ENCODE results near the gene MAPT.
"Not testable (repeated sequence)": the region's sequence is repeated elsewhere in the genome, so short reads cannot be mapped to it uniquely, and the experiment has no call there.

Gene MAPT

DNA sequence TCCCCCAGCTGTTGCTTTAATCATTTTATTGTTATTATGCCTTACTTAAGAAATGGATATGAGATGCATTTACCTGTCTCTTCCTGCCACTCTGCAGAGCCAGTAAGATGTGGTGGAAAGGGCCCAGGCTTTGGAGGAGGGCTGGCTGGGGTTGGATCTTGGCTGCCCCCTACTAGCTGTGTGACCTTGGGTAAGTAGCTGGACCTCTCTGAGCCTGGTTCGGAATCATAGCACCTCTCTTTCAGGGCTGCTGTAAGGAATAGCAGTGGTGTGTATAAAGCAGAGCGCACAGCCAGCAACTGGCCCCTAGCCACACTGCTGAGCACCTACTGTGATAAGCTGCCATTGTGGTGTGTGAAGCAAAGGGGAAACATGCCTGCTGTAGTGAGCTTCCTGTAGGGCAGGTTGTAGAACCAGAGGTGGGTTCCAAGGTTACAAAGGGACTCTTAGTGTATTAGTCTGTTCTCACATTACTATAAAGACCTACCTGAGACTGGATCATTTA, 23.9 kb downstream of the MAPT start:
- H3K27ac ChIP-seq = no peak overlapping the region
- DNase-seq (ENCODE audit: low read depth, low spot score) = no peak

- no peak for DNase-seq (ENCODE audit: low read depth, low spot score)
- no peak overlapping the region for H3K27ac ChIP-seq
Measured at GRCh38 chr17:45919136-45919535, 24.8 kb downstream of the MAPT start.

GRCh38 chr17:45920083-45920482, 25.7 kb downstream of the MAPT start:
- H3K27ac ChIP-seq = no peak overlapping the region
- no peak for DNase-seq (ENCODE audit: low read depth, low spot score)

DNA sequence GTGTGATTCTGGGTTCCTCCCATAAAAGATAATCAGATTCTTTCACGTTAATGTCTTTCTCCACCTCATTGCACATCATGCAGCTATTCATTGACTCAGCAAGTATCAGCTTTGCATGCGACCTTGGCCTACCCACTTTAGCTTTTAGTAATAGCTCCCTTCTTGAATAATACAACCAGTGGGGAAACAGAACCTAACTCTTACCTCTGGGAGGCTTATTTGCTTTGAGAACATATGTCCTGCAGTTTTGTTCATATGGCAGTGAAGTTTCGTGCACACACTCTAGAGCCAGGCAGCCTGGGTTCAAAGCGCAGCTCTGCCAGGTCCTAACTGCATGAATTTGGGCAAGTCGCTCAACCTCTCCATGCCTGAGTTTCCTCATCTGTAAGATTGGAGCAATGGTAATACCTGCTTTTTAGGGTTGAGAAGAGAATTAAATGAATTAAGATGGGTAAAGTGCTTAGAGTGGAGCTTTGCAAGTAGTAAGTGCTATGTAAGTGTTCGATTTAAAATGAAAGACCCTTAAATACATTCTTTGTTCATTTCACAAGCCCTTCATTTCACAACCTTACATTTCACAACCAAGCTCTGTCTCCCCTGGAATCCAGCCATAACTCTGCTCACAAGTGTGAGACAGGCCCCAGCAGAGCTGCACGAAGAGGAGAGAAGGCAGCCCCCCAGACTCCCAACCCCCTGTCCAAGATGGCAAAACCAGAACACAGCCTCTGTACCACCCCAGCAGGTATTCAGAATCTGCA, 29.3 kb downstream of the MAPT start:
- H3K27ac ChIP-seq = no peak overlapping the region
- DNase-seq (ENCODE audit: low read depth, low spot score) = no peak

GRCh38 chr17:45924332-45924820, 30.0 kb downstream of the MAPT start:
- DNase-seq (ENCODE audit: low read depth, low spot score) = no peak

GRCh38 chr17:45925311-45925710, 31.0 kb downstream of the MAPT start:
- no peak for DNase-seq (ENCODE audit: low read depth, low spot score)
- H3K27ac ChIP-seq = no peak overlapping the region

More at GRCh38 chr17:45924332-45924820, 30.0 kb downstream of the MAPT start:
- no peak overlapping the region for H3K27ac ChIP-seq

- no peak for DNase-seq (ENCODE audit: low read depth, low spot score)
- H3K27ac ChIP-seq = no peak overlapping the region
Measured at GRCh38 chr17:45927247-45927646, 32.9 kb downstream of the MAPT start.

- DNase-seq (ENCODE audit: low read depth, low spot score) = no peak
- no peak overlapping the region for H3K27ac ChIP-seq
Measured at GRCh38 chr17:45929344-45929743, 35.0 kb downstream of the MAPT start.

GRCh38 chr17:45930420-45930951, 36.1 kb downstream of the MAPT start:
- H3K27ac ChIP-seq = no peak overlapping the region
- no peak for DNase-seq (ENCODE audit: low read depth, low spot score)

GRCh38 chr17:45931677-45932076, 37.3 kb downstream of the MAPT start:
- no peak for DNase-seq (ENCODE audit: low read depth, low spot score)

DNA sequence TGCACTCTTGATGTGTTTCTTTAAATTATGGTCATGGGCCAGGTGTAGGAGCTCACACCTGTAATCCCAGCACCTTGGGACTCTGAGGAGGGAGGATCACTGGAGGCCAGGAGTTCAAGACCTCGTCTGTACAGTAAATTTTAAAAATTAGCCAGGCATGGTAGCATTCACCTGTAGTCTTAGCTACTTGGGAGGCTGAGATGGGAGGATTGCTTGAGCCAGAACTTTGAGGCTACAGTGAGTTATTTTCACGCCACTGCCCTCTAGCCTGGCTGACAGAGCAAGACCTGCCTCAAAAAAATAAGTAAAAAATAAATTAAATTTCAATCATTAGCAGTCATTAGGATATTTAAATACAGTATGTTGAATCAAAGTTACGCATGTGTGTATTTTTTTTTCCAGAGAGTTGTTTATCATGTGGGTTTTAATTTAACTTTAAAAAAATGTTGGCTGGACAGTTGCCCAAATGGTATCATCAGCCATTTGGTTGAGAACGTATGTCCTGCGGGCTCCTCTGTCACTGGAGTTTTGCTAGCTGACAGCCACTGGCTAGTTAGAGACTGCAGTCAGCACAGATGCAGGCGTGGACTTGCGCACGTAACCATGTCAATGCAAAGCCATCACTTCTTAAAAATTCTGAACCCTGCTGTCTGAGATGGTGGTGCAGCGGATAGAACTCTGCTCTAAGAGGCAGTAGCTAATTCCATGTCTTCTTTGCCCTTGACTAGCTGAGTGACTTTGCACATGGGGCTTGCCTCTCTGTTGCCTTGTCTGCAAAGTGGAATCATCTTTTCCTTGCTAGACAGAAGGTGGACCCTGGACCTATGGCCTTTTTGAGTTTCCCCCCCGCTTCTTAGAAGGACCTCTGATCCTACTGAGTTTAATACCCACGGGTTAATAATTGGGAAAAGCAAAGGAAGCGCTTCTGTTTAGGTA, 40.0 kb downstream of the MAPT start:
- no peak for DNase-seq (ENCODE audit: low read depth, low spot score)
- H3K27ac ChIP-seq = no peak overlapping the region

More at GRCh38 chr17:45931677-45932076, 37.3 kb downstream of the MAPT start:
- no peak overlapping the region for H3K27ac ChIP-seq

DNA sequence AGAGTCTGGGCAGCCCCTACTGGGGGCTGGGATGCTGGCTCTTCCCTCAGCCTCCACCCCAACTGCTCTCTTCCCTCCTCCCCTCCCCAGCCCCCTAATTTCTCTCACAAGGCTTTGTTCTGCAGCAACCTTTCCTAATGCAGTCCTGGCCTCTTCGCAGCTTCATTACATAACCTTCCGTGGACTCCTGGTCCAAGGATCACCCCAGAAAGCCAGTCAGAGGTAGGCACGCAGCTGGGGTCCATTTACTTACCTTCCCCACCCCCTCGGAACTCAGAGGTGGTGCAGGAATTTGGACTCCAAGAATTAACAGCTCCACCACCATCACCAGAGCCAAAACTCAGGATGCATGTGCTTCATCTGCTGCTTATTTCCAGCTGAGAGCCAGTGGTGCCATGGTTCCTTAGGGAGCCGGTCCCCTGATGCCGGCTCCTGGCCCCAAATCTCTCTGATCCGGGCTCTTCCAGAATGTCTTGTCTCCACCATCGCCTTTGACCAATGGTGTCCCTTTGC, 40.9 kb downstream of the MAPT start:
- no peak for DNase-seq (ENCODE audit: low read depth, low spot score)
- no peak overlapping the region for H3K27ac ChIP-seq

DNA sequence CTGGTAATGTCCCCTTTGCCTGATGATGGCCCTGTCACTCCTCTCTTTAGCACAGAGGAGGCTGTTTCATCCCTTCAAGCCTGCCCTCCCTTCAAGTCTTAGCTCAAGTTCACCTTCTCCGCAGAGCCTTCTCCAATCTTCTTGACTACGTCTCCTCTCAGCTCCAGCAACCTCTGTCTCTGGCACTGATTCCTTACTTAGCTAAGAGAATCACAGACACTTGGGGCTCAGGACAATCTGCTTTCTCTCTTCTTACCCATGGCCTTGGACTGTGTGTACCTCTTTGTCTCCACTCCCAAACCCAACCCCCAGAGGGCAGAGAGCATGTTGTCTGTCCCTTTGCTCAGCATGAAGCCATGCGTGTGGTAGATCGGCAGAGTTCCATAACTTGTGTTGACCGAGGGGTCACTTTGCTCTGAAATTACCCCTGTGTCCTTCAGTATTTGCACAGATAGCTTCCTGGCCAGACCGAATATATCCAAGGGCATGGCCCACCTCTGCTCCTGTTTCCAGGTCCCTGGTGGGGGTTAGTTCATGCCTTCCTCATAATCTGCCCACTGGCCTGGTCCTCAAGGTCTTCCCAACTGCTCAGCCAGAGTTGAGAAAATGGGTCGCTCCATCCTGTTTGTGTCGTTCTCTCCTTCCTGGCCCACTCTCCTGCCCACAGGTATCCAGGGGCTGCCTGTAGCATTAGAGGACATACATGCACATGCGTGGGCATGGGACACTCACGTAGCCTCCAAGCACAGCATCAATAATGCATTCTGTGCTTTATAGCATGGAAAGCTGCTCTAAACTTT, 41.6 kb downstream of the MAPT start:
- no peak overlapping the region for H3K27ac ChIP-seq
- no peak for DNase-seq (ENCODE audit: low read depth, low spot score)

DNA sequence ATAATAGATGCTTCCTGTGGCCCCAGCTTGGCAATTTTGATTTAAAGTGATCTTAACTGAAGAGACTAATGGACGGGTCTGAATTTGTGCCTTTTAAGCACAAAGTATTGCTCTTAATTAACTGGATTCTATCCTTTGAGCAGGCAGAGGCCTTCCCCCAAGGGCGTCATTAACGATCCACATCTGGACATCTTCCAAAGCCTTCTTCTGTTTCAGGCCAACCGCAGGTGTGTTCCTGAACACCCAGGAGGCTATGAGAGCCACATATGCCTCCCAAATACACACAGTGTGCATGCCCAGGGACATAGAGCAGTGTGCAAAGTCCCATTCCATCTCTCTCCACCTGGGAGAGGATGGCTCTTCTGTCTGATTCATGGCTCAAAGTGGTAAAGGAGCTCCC, 42.3 kb downstream of the MAPT start:
- DNase-seq (ENCODE audit: low read depth, low spot score) = no peak
- H3K27ac ChIP-seq = no peak overlapping the region

DNA sequence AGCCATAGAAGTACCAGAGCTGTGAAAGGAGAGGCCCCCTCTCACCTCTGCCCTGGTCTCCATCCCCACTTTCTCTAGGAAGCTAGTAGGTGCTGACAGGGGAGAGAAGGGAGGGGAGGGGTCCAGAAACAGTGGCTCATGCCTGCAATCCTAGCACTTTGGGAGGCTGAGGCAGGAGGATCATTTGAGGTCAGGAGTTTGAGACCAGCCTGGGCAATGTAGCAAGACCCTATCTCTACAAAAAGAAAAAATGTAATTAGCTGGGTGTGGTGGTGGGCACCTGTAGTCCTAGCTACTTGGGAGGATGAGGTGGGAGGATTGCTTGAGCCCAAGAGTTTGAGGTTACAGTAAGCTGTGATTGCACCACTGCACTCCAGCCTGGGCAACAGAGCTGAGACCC, 42.8 kb downstream of the MAPT start:
- H3K27ac ChIP-seq; DNase-seq (ENCODE audit: low read depth, low spot score): not testable (repeated sequence)

GRCh38 chr17:45939395-45939794, 45.0 kb downstream of the MAPT start:
- no peak for DNase-seq (ENCODE audit: low read depth, low spot score)
- H3K27ac ChIP-seq = no peak overlapping the region

GRCh38 chr17:45940293-45940692, 45.9 kb downstream of the MAPT start:
- no peak overlapping the region for H3K27ac ChIP-seq
- no peak for DNase-seq (ENCODE audit: low read depth, low spot score)

- DNase-seq (ENCODE audit: low read depth, low spot score) = no peak
- no peak overlapping the region for H3K27ac ChIP-seq
Measured at GRCh38 chr17:45940826-45941225, 46.5 kb downstream of the MAPT start.

DNA sequence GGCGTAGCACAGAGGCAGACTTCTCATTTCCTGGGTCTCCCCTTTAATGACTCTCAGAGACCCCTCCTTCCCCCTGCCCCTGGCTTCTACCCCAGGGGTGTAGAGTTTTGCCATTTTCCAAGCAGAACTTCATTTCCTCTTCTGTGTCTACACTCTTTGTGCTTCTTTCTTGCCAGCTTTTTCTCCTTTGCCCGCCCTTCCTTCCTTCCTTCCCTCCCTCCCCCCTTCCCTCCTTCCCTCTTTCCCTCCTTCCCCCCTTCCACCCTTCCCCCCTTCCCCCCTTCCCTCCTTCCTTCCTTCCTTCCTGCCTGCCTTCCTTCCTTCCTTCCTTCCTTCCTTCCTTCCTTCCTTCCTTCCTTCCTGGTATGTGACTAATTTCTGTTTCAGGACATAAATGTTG, 47.0 kb downstream of the MAPT start:
- no peak overlapping the region for H3K27ac ChIP-seq
- no peak for DNase-seq (ENCODE audit: low read depth, low spot score)

- H3K27ac ChIP-seq = no peak overlapping the region
- no peak for DNase-seq (ENCODE audit: low read depth, low spot score)
Measured at GRCh38 chr17:45942284-45942683, 47.9 kb downstream of the MAPT start.
